GM12872 (cell line): ENCODE results near the gene NECTIN1.

Experiments
- TF ChIP-seq, protein P1 (sequence below): IDR thresholded peaks from 3 replicates; pipeline ENCODE4 v1.5.1; 2011; ENCODE audit warnings: low read depth, mild to moderate bottlenecking, low read length, moderate library complexity; ENCODE audit not compliant: insufficient read depth

NECTIN1 gene

DNA sequence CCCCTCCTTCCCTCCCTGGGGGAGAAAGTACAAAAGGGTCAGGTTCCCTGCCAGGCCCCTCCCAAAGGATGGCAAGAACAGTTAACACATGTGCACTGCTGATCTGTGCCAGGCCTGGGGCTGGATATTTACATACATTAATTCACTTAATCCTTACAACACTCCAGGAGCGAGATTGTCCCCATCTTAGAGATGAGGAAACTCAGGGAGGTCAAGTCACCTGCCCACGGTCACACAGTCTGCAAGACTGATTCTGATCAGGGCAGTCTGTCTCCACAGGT is 36.5 kb downstream of the NECTIN1 start:
- TF ChIP-seq, protein P1, sequence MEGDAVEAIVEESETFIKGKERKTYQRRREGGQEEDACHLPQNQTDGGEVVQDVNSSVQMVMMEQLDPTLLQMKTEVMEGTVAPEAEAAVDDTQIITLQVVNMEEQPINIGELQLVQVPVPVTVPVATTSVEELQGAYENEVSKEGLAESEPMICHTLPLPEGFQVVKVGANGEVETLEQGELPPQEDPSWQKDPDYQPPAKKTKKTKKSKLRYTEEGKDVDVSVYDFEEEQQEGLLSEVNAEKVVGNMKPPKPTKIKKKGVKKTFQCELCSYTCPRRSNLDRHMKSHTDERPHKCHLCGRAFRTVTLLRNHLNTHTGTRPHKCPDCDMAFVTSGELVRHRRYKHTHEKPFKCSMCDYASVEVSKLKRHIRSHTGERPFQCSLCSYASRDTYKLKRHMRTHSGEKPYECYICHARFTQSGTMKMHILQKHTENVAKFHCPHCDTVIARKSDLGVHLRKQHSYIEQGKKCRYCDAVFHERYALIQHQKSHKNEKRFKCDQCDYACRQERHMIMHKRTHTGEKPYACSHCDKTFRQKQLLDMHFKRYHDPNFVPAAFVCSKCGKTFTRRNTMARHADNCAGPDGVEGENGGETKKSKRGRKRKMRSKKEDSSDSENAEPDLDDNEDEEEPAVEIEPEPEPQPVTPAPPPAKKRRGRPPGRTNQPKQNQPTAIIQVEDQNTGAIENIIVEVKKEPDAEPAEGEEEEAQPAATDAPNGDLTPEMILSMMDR: no peak

DNA sequence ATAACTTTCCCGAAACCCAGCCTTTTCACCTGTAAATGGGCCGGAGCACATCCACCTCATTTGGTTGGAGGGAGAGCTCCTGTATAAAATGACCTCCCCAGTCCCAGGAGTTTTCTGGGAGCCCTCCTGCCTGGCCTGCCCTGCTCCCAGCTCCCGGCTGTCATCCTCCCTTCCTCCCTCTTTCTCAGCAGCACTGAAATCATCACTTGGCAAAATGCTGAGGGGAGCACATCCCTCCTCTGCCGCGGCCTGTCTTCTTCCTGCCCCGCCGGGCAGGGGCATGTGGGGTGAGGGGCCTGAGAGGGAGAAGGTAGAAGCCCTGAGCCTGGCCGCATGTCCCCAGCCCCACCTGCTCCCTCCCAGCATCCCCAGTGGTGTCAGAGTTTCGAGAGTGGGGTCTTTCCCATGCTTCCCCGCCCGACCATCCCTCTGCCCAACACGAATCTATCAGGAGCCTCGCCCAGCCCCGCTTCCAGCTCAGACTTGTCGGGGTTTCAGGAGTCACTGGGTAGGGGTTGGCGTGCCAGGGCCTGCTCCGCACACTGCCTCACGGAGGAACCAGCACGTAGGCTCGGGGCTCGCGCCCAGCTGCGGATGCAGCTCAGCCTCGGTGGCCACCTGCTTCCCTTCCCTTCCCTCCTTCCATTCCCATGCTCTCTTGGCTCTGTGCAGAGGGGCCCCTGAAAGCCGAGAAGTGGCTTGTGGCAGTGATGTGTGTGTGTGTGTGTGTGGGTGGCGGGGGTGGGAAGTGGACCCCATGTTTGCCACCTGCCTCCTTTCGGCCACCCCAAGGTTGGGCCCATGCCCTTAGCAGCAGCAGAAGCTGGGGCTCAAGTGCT is 37.1 kb downstream of the NECTIN1 start:
- TF ChIP-seq, protein P1: no peak

DNA sequence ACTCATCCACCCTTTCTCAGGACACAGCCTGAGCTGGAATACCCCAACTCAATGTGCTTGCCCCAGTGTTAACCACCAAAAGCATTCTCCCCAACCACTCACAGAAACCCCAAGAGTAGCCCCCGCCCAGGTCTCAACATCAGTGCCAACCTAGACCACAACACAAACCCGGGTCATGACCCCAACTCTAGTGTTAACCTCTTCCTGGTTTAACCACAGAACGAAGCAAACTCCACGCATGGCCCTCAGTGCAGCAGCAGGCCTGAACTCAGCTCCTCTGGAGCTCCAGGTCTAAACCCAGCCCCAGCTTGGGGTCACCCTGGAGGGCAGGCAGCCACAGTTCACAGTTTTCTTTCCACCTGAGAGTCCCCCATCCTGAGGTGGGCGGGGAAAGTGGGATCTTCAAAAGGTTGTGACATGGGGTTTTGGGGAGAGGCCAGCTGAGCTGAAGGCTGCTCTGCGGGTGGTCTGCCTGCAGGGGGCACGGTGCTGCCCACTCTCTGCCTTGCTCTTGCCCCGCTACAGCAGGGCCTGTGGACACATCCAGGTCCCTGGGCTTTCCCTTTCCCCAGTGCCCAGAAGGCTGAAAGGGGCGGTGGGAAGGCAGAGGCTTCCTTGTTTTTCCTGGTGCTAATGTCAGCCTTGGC is 37.9 kb downstream of the NECTIN1 start:
- TF ChIP-seq, protein P1: peak; percentile 52

DNA sequence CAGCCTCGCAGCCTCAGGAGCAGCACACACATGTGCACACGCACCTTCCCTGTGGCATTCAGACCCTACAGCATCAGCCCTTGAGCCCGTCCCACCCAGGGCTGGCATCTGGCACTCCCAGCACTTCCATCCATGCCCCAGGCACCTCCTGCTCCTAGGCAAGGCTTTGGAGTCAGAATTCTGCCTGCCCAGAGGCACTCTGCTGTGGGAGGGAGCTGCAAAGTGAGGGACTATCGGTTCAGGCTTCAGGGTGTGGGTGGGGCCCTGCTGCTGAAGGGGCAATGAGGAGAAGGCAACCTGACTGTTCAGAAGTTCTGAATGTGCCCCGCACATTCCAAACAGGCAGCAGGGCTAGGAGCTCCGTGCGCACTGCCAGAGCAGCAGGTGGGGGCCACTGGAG is 39.7 kb downstream of the NECTIN1 start:
- TF ChIP-seq, protein P1: no peak

DNA sequence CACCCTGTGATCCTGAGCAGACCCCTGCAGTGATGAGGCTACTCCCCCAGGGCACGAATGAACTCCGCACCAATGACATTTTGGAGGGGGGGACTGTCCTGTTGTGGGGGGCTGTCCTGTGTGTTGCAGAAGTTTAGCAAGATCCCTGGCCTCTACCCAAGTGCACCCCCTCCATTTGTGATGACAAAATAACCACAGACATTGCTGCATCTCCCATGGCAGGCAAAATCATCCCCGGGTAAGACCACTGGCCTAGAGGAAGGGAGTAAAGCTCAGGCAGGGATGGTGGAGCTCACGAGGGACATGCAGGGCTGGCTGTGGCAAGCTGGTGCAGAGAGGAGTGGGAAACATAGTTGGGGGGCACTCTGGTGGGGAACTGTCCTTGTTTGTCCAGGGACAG is 40.6 kb downstream of the NECTIN1 start:
- TF ChIP-seq, protein P1: no peak

DNA sequence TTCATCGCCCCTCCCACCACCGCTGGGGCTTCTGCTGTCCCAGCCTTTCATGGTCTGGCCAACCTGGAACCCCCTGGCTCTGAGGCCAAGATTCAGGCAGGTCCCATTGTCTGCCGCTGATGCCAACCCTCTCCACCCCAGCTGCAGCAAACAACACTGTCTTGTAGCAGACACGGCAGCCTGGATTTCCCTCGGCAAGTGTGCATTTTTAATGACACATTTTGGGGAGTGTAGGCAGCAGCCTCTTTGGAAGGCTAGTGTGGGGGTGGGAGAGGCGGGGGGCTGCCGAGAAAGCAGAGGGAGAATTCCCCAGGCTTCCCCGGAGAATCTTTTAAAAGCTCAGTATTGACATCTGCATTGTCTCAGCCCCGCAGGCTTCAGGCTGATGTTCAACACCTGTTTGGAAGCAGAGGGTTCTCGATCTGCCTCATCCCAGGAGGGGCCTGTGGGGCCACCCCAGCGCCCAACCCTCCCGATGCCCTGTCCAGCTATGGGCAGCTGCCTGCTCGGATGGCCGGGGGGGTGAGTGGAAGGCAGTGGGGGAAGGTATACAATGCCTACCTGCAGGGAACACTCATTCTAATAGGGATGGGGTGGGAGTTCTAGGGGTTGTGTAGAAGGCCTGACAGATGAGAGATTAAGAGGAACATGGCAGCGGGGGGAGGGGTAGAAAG is 41.5 kb downstream of the NECTIN1 start:
- TF ChIP-seq, protein P1: no peak

DNA sequence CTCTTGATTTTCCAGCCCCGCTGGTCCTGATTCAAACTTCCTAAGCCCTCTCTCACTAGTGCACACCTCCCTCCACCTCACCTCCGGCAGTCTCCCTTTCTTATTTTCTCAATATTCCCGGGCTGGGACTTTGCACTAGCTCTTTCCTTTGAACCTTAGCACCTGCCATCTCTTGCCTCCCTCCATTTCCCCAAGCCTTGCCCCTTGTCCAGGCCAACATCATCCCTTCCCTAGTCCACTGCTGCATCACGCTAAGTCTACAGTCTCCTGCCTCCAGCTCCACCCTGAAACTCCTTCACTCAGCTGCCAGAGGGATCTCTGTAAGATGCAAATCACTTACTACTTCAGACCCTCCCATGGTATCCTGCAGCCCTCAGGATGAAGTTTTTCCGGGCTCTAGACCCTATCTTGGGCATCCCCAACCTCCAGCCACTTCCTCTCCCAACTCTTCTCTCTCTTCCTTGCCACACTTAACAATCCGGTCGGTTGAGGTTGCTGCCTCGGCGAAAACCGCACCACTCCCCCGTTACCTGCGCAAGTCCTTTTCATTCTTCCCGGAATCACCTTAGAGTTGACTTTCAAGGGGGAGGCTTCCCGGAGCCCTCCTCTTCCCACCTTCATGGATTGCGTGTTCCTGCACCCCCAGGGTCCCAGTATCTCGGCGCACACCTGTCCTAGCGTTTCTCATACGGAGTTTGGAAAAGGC is 42.7 kb downstream of the NECTIN1 start:
- TF ChIP-seq, protein P1: no peak
